Progenitor cell of endocrine pancreas (in vitro differentiated cells): Measurements from ENCODE around the gene RABGGTB. TPM values are rescaled to one million over a fixed set of nuclear protein-coding genes. Genes with fewer than 3 reads are reported as not detected.
"Not testable (repeated sequence)": the region's sequence is repeated elsewhere in the genome, so short reads cannot be mapped to it uniquely, and the experiment has no call there.

Experiments used
- DNase-seq: peaks from one replicate; pipeline ENCODE4 v3.0.0; 2021; ENCODE audit warnings: low spot score; ENCODE audit not compliant: unreplicated experiment
- H3K27ac Mint-ChIP-seq: 2 replicates; pipeline ENCODE4 v1.8.0; 2021; ENCODE audit warnings: mild to moderate bottlenecking, moderate library complexity, mixed read lengths
- H3K27me3 Mint-ChIP-seq: 2 replicates; pipeline ENCODE4 v1.8.0; 2021; ENCODE audit warnings: mixed read lengths
- H3K36me3 Mint-ChIP-seq: 2 replicates; pipeline ENCODE4 v1.8.0; 2022; ENCODE audit warnings: mixed read lengths; ENCODE audit not compliant: insufficient read depth
- H3K4me1 Mint-ChIP-seq: 2 replicates; pipeline ENCODE4 v1.8.0; 2021; ENCODE audit warnings: low read depth, mixed read lengths
- H3K4me3 Mint-ChIP-seq: 2 replicates; pipeline ENCODE4 v1.8.0; 2021; ENCODE audit warnings: low read depth, mild to moderate bottlenecking, moderate library complexity, mixed read lengths
- H3K9me3 Mint-ChIP-seq: 2 replicates; pipeline ENCODE4 v1.8.0; 2021; ENCODE audit warnings: low read depth, mixed read lengths
- CTCF ChIP-seq: fragments of 200-600 bp; sonication (generic); IDR thresholded peaks from one replicate; pipeline ENCODE4 v1.5.0; 2021; ENCODE audit warnings: antibody characterized with exemption, mild to moderate bottlenecking; ENCODE audit not compliant: unreplicated experiment
- total RNA-seq: library from RNA; stranded (reverse); gene quantifications from 2 replicates; pipeline ENCODE4 v1.2.1, GENCODE V29; 2021

The RABGGTB gene
- total RNA-seq, 1 donor from 2014 or later, result 86.4 TPM

- no peaks in the 10 kb centered on the region for H3K9me3 Mint-ChIP-seq
- no peaks in the 10 kb centered on the region for H3K27me3 Mint-ChIP-seq
- H3K27ac Mint-ChIP-seq, result no peak overlapping the region
- no peak for TF ChIP-seq CTCF
- no peaks in the 10 kb centered on the region for H3K4me1 Mint-ChIP-seq
- no peak overlapping the region for H3K4me3 Mint-ChIP-seq
- peaks cover 2% of the 10 kb centered on the region for H3K36me3 Mint-ChIP-seq
- no peak for DNase-seq
Observed at GRCh38 chr1:75765697-75766355, 20.2 kb upstream of the RABGGTB start.

GRCh38 chr1:75768016-75768415 is 18.0 kb upstream of the RABGGTB start:
- no peaks in the 10 kb centered on the region for H3K9me3 Mint-ChIP-seq
- TF ChIP-seq CTCF, result no peak
- no peak for DNase-seq
- H3K27ac Mint-ChIP-seq, result no peak overlapping the region
- no peaks in the 10 kb centered on the region for H3K27me3 Mint-ChIP-seq
- no peaks in the 10 kb centered on the region for H3K4me1 Mint-ChIP-seq
- no peak overlapping the region for H3K4me3 Mint-ChIP-seq
- H3K36me3 Mint-ChIP-seq, result no peaks in the 10 kb centered on the region

- no peak for TF ChIP-seq CTCF
- no peaks in the 10 kb centered on the region for H3K9me3 Mint-ChIP-seq
- no peak for DNase-seq
- no peak overlapping the region for H3K27ac Mint-ChIP-seq
- H3K4me3 Mint-ChIP-seq, result no peak overlapping the region
- H3K4me1 Mint-ChIP-seq, result no peaks in the 10 kb centered on the region
- no peaks in the 10 kb centered on the region for H3K36me3 Mint-ChIP-seq
- no peaks in the 10 kb centered on the region for H3K27me3 Mint-ChIP-seq
Observed at GRCh38 chr1:75770761-75771160, 15.3 kb upstream of the RABGGTB start.

- no peak for TF ChIP-seq CTCF
- H3K36me3 Mint-ChIP-seq, result no peaks in the 10 kb centered on the region
- H3K4me3 Mint-ChIP-seq, result no peak overlapping the region
- H3K27me3 Mint-ChIP-seq, result no peaks in the 10 kb centered on the region
- no peaks in the 10 kb centered on the region for H3K9me3 Mint-ChIP-seq
- no peak for DNase-seq
- H3K4me1 Mint-ChIP-seq, result no peaks in the 10 kb centered on the region
- no peak overlapping the region for H3K27ac Mint-ChIP-seq
Observed at GRCh38 chr1:75771978-75772377, 14.1 kb upstream of the RABGGTB start.

- H3K27me3 Mint-ChIP-seq, H3K36me3 Mint-ChIP-seq, H3K4me3 Mint-ChIP-seq, H3K4me1 Mint-ChIP-seq, H3K27ac Mint-ChIP-seq, DNase-seq: not testable (repeated sequence)
- peaks cover 14% of the 10 kb centered on the region for H3K9me3 Mint-ChIP-seq
Observed at GRCh38 chr1:75777812-75778211, 8.2 kb upstream of the RABGGTB start.

GRCh38 chr1:75778694-75779093 is 7.4 kb upstream of the RABGGTB start:
- H3K36me3 Mint-ChIP-seq, H3K27me3 Mint-ChIP-seq, H3K4me3 Mint-ChIP-seq, H3K4me1 Mint-ChIP-seq, DNase-seq, H3K27ac Mint-ChIP-seq: not testable (repeated sequence)
- peaks cover 14% of the 10 kb centered on the region for H3K9me3 Mint-ChIP-seq

GRCh38 chr1:75780183-75780582 is 5.9 kb upstream of the RABGGTB start:
- H3K27ac Mint-ChIP-seq, H3K4me1 Mint-ChIP-seq, H3K36me3 Mint-ChIP-seq, H3K27me3 Mint-ChIP-seq, DNase-seq, H3K4me3 Mint-ChIP-seq: not testable (repeated sequence)
- H3K9me3 Mint-ChIP-seq, result peaks cover 14% of the 10 kb centered on the region

GRCh38 chr1:75783920-75784319 is 2.1 kb upstream of the RABGGTB start:
- peaks cover 22% of the 10 kb centered on the region for H3K4me1 Mint-ChIP-seq
- not testable (repeated sequence) for H3K36me3 Mint-ChIP-seq, DNase-seq, H3K4me3 Mint-ChIP-seq, H3K9me3 Mint-ChIP-seq, H3K27ac Mint-ChIP-seq, H3K27me3 Mint-ChIP-seq
